Neural cell (in vitro differentiated cells): ENCODE data around the gene CDK3. TPM values are rescaled to one million over a fixed set of nuclear protein-coding genes. Genes with fewer than 3 reads are reported as not detected.

Experiments used
- H2AFZ ChIP-seq: fragments of 200-600, 300-800 bp; sonication (generic), shearing (Covaris generic); 2 replicates; pipeline ENCODE4 v1.6.0; 2014; ENCODE audit warnings: low read depth, mild to moderate bottlenecking, antibody characterized with exemption, low read length, moderate library complexity
- H3F3A ChIP-seq: fragments of 200-600 bp; shearing (Covaris generic); 2 replicates; pipeline ENCODE4 v1.6.1; 2016; ENCODE audit warnings: mild to moderate bottlenecking, moderate library complexity, mixed read lengths, antibody characterized with exemption, low read length; ENCODE audit not compliant: insufficient read depth, poor library complexity, severe bottlenecking
- H3K27ac ChIP-seq: fragments of 200-600, 300-800 bp; sonication (generic), shearing (Covaris generic); 2 replicates; pipeline ENCODE4 v1.5.1; 2014; ENCODE audit warnings: mild to moderate bottlenecking, low read length, moderate library complexity
- H3K27me3 ChIP-seq: fragments of 300-800, 200-600 bp; sonication (generic), shearing (Covaris generic); 2 replicates; pipeline ENCODE4 v1.6.0; 2014; ENCODE audit warnings: mild to moderate bottlenecking, low read depth, low read length, moderate library complexity; ENCODE audit not compliant: insufficient read depth
- H3K36me3 ChIP-seq: fragments of 300-800, 200-600 bp; sonication (generic), shearing (Covaris generic); 2 replicates; pipeline ENCODE4 v1.5.1; 2014; ENCODE audit warnings: mild to moderate bottlenecking, antibody characterized with exemption, low read length, moderate library complexity; ENCODE audit not compliant: insufficient read depth
- H3K4me2 ChIP-seq: fragments of 300-800, 200-600 bp; sonication (generic), shearing (Covaris generic); 2 replicates; pipeline ENCODE4 v1.6.0; 2014; ENCODE audit warnings: mild to moderate bottlenecking, low read length
- H3K4me3 ChIP-seq: fragments of 300-800, 200-600 bp; sonication (generic), shearing (Covaris generic); 2 replicates; pipeline ENCODE4 v1.5.1; 2014; ENCODE audit warnings: mild to moderate bottlenecking, low read length, moderate library complexity
- H3K79me2 ChIP-seq: fragments of 200-600 bp; shearing (Covaris generic); replicated peaks from 2 replicates; pipeline ENCODE4 v1.6.0; 2014; ENCODE audit warnings: mild to moderate bottlenecking, low read length, moderate library complexity; ENCODE audit not compliant: insufficient read depth
- H3K9ac ChIP-seq: fragments of 300-800, 200-600 bp; sonication (generic), shearing (Covaris generic); 2 replicates; pipeline ENCODE4 v1.6.1; 2016; ENCODE audit warnings: mild to moderate bottlenecking, low read length, mixed read lengths
- H3K9me2 ChIP-seq: fragments of 200-600 bp; shearing (Covaris generic); 2 replicates; pipeline ENCODE4 v1.6.1; 2016; ENCODE audit warnings: mild to moderate bottlenecking, low read length, mixed read lengths; ENCODE audit not compliant: insufficient read depth
- H3K9me3 ChIP-seq: fragments of 200-600, 300-800 bp; sonication (generic), shearing (Covaris generic); 2 replicates; pipeline ENCODE4 v1.6.1; 2016; ENCODE audit warnings: mild to moderate bottlenecking, mixed run types, low read length, moderate library complexity, mixed read lengths
- H4K20me1 ChIP-seq: fragments of 200-600 bp; shearing (Covaris generic); 2 replicates; pipeline ENCODE4 v1.6.1; 2016; ENCODE audit warnings: mild to moderate bottlenecking, mixed run types; ENCODE audit not compliant: insufficient read depth
- CTCF ChIP-seq: fragments of 450-650 bp; IDR thresholded peaks from 2 replicates; pipeline ENCODE4 v1.5.1; 2014; ENCODE audit warnings: antibody characterized with exemption, mild to moderate bottlenecking, moderate library complexity; ENCODE audit not compliant: poor library complexity, severe bottlenecking
- EP300 ChIP-seq: fragments of 450-650 bp; conservative IDR thresholded peaks from 2 replicates; pipeline ENCODE4 v1.6.1; 2014; ENCODE audit warnings: antibody characterized with exemption, mild to moderate bottlenecking, moderate library complexity; ENCODE audit not compliant: poor library complexity, severe bottlenecking
- EZH2 ChIP-seq: fragments of 200-600, 300-800 bp; shearing (Covaris generic), sonication (generic); IDR thresholded peaks from 2 replicates; pipeline ENCODE4 v1.6.1; 2014; ENCODE audit warnings: antibody characterized with exemption, low read length, borderline replicate concordance, mild to moderate bottlenecking; ENCODE audit not compliant: insufficient read depth, poor library complexity, severe bottlenecking
- MXI1 ChIP-seq: fragments of 450-650 bp; conservative IDR thresholded peaks from 2 replicates; pipeline ENCODE4 v1.6.1; 2014; ENCODE audit warnings: antibody characterized with exemption, mild to moderate bottlenecking; ENCODE audit not compliant: poor library complexity, severe bottlenecking
- POLR2AphosphoS5 ChIP-seq: IDR thresholded peaks from 2 replicates; pipeline ENCODE4 v1.6.1; 2012
- RAD21 ChIP-seq: fragments of 450-650 bp; conservative IDR thresholded peaks from 2 replicates; pipeline ENCODE4 v1.6.1; 2014; ENCODE audit warnings: antibody characterized with exemption, mild to moderate bottlenecking, moderate library complexity
- REST ChIP-seq: IDR thresholded peaks from 2 replicates; pipeline ENCODE4 v1.6.1; 2012; ENCODE audit warnings: borderline replicate concordance
- SMC3 ChIP-seq: fragments of 450-650 bp; conservative IDR thresholded peaks from 2 replicates; pipeline ENCODE4 v1.6.1; 2014; ENCODE audit warnings: antibody characterized with exemption, mild to moderate bottlenecking, moderate library complexity; ENCODE audit not compliant: poor library complexity
- TAF1 ChIP-seq: IDR thresholded peaks from 2 replicates; pipeline ENCODE4 v1.6.1; 2012; ENCODE audit warnings: low read depth
- polyA plus RNA-seq: library from polyadenylated mRNA; depleted of rRNA; stranded (reverse); fragments of >200 nt; gene quantifications from 2 replicates; pipeline ENCODE4 v1.2.3, GENCODE V29; 2014

The CDK3 gene
- polyA plus RNA-seq, 1 donor from 2014 or later, result 29.2 TPM

- Histone ChIP-seq H4K20me1 (no peaks in the 10 kb centered on the region), H3K9ac (peak overlapping the region; percentile 12), H2AFZ (no peak overlapping the region), H3K4me2 (no peak overlapping the region), H3K36me3 (no peaks in the 10 kb centered on the region), H3K9me3 (no peaks in the 10 kb centered on the region), H3K79me2 (no peaks in the 10 kb centered on the region), H3F3A (no peaks in the 10 kb centered on the region), H3K9me2 (no peaks in the 10 kb centered on the region), H3K27ac (no peak overlapping the region), H3K27me3 (no peaks in the 10 kb centered on the region), H3K4me3 (no peak overlapping the region)
- TF ChIP-seq SMC3 (peak; percentile 85), CTCF (peak; percentile 95), REST (no peak), EZH2 (no peak), MXI1 (no peak), RAD21 (peak; percentile 87)
Observed at GRCh38 chr17:76014100-76014924, 13.7 kb downstream of the CDK3 start.

- Histone ChIP-seq H3K4me3 (no peak overlapping the region), H3K4me2 (no peak overlapping the region), H3K9ac (no peak overlapping the region), H4K20me1 (no peaks in the 10 kb centered on the region), H3K9me2 (no peaks in the 10 kb centered on the region), H3K9me3 (no peaks in the 10 kb centered on the region), H3K27me3 (no peaks in the 10 kb centered on the region), H2AFZ (no peak overlapping the region), H3K36me3 (no peaks in the 10 kb centered on the region), H3K27ac (no peak overlapping the region), H3F3A (no peaks in the 10 kb centered on the region), H3K79me2 (no peaks in the 10 kb centered on the region)
- TF ChIP-seq SMC3, result no peak
- no peak for TF ChIP-seq POLR2AphosphoS5
- no peak for TF ChIP-seq TAF1
- no peak for TF ChIP-seq EZH2
- no peak for TF ChIP-seq RAD21
- TF ChIP-seq EP300, result no peak
- TF ChIP-seq CTCF, result no peak
- TF ChIP-seq MXI1, result no peak
- TF ChIP-seq REST, result no peak
Observed at GRCh38 chr17:76014925-76015261, 14.2 kb downstream of the CDK3 start.
